ENCODE measurements around the gene PHF2.

The PHF2 gene

DNA sequence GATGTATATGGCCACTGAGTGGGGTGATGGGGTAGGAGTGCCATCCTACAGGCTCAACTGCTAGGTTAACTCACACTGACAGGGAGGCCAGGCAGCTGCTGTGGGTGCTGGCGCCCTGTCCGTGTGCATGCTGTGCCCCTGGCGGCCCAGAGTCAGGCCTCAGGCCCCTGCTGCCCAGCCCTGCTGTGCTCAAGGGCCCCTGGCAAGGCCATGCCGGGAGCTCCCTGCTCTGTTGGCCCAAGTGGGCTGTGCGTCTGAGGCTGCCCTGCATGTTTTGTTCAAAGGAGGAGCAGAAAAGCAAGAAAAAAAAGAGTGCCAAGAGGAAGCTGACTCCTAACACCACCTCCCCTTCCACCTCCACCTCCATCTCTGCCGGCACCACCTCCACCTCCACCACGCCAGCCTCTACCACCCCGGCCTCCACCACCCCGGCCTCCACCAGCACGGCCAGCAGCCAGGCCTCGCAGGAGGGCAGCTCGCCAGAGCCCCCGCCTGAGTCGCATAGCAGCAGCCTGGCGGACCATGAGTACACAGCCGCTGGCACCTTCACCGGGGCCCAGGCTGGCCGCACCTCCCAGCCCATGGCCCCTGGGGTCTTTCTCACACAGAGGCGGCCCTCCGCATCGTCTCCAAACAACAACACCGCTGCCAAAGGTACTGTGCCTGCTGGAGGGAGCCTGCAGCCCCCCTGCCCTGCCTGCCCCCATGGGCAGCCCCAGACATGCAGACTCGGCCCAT, 100.1 kb downstream of the PHF2 start:
- no peaks in the 10 kb centered on the region for H3K27me3 ChIP-seq (ENCODE audit: insufficient read depth, poor library complexity, severe bottlenecking)
- TF ChIP-seq GABPA (IDR thresholded peaks at IDR 0.05; ENCODE audit: low read depth) (no peak), POLR2AphosphoS5 (IDR thresholded peaks at IDR 0.05; ENCODE audit: low read depth) (no peak), SPI1 (IDR thresholded peaks at IDR 0.05; ENCODE audit: borderline replicate concordance, low read depth) (no peak)
- TF ChIP-seq, protein P1, sequence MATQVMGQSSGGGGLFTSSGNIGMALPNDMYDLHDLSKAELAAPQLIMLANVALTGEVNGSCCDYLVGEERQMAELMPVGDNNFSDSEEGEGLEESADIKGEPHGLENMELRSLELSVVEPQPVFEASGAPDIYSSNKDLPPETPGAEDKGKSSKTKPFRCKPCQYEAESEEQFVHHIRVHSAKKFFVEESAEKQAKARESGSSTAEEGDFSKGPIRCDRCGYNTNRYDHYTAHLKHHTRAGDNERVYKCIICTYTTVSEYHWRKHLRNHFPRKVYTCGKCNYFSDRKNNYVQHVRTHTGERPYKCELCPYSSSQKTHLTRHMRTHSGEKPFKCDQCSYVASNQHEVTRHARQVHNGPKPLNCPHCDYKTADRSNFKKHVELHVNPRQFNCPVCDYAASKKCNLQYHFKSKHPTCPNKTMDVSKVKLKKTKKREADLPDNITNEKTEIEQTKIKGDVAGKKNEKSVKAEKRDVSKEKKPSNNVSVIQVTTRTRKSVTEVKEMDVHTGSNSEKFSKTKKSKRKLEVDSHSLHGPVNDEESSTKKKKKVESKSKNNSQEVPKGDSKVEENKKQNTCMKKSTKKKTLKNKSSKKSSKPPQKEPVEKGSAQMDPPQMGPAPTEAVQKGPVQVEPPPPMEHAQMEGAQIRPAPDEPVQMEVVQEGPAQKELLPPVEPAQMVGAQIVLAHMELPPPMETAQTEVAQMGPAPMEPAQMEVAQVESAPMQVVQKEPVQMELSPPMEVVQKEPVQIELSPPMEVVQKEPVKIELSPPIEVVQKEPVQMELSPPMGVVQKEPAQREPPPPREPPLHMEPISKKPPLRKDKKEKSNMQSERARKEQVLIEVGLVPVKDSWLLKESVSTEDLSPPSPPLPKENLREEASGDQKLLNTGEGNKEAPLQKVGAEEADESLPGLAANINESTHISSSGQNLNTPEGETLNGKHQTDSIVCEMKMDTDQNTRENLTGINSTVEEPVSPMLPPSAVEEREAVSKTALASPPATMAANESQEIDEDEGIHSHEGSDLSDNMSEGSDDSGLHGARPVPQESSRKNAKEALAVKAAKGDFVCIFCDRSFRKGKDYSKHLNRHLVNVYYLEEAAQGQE (IDR thresholded peaks at IDR 0.05; ENCODE audit: insufficient replicate concordance, low read depth) = no peak
- TF ChIP-seq, protein P2, sequence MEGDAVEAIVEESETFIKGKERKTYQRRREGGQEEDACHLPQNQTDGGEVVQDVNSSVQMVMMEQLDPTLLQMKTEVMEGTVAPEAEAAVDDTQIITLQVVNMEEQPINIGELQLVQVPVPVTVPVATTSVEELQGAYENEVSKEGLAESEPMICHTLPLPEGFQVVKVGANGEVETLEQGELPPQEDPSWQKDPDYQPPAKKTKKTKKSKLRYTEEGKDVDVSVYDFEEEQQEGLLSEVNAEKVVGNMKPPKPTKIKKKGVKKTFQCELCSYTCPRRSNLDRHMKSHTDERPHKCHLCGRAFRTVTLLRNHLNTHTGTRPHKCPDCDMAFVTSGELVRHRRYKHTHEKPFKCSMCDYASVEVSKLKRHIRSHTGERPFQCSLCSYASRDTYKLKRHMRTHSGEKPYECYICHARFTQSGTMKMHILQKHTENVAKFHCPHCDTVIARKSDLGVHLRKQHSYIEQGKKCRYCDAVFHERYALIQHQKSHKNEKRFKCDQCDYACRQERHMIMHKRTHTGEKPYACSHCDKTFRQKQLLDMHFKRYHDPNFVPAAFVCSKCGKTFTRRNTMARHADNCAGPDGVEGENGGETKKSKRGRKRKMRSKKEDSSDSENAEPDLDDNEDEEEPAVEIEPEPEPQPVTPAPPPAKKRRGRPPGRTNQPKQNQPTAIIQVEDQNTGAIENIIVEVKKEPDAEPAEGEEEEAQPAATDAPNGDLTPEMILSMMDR (IDR thresholded peaks at IDR 0.05; ENCODE audit: insufficient read depth, low read length) = no peak
- no peak for DNase-seq (ENCODE audit: low read depth in 1 of 2, low spot score in 1 of 2)
- no peak overlapping the region for H3K4me3 ChIP-seq (replicated peaks; ENCODE audit: insufficient read depth, low read length)
- no peak overlapping the region for H3K27ac ChIP-seq (replicated peaks)

DNA sequence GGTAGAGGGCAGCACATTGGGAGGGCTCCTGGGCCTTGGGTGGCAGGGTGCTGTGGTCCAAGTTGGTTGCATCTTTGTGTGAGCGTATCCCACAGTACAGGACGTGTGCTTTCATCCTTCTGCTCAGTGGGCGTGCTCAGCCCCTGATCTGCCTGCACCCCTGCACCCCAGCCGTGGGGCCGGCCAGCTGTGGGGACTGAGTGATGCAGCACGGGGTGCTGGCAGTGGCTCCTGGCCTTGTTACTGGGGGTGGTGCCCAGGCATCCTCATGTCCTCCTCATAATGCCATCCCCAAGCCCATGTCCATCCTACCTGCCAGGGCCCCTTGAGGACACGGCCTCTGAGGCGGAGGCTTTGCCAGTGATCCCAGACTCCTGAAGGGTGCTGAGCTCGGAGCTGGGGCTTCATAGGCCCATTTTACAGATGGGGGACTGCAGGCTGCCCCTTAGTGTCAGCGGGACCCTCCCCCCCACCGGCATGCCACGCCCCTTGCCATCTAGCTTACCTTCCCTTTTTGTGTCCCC, 100.7 kb downstream of the PHF2 start:
- H3K27ac ChIP-seq (replicated peaks) = no peak overlapping the region
- no peaks in the 10 kb centered on the region for H3K27me3 ChIP-seq (ENCODE audit: insufficient read depth, poor library complexity, severe bottlenecking)
- TF ChIP-seq GABPA (IDR thresholded peaks at IDR 0.05; ENCODE audit: low read depth) (no peak), SPI1 (IDR thresholded peaks at IDR 0.05; ENCODE audit: borderline replicate concordance, low read depth) (no peak)
- TF ChIP-seq, protein P1 (IDR thresholded peaks at IDR 0.05; ENCODE audit: insufficient replicate concordance, low read depth) = no peak
- H3K4me3 ChIP-seq (replicated peaks; ENCODE audit: insufficient read depth, low read length) = no peak overlapping the region
- DNase-seq (ENCODE audit: low read depth in 1 of 2, low spot score in 1 of 2) = no peak

DNA sequence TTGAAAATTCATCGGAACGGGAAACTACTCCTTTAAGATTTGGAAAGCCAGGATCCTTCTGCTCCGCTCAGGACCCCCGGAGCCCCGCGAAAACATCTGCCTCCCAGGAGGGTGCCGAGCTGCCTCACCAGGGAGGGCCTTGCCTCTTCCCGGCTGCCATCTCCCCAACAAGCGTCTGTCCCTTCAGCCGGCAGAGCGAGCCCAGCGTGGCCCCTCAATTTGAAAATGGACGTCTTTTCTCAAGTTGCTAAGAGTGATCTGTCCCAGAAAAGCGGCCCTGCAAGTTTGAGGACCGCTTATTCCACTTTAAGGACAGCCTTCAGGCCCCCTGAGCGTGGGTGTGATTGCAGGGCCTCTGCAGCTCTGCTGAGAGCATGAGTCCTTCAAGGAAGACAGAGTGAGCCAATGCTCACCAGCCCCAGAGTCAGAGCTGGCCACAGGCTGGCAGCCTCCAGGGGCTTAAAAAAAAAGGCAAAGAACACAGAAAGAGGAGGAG, 101.3 kb downstream of the PHF2 start:
- TF ChIP-seq, protein P1 (IDR thresholded peaks at IDR 0.05; ENCODE audit: insufficient replicate concordance, low read depth) = no peak
- TF ChIP-seq GABPA (IDR thresholded peaks at IDR 0.05; ENCODE audit: low read depth) = no peak
- no peak for TF ChIP-seq POLR2AphosphoS5 (IDR thresholded peaks at IDR 0.05; ENCODE audit: low read depth)
- TF ChIP-seq SPI1 (IDR thresholded peaks at IDR 0.05; ENCODE audit: borderline replicate concordance, low read depth) = no peak
- TF ChIP-seq, protein P2 (IDR thresholded peaks at IDR 0.05; ENCODE audit: insufficient read depth, low read length) = no peak
- Histone ChIP-seq H3K4me3 (replicated peaks; ENCODE audit: insufficient read depth, low read length) (no peak overlapping the region), H3K27me3 (ENCODE audit: insufficient read depth, poor library complexity, severe bottlenecking) (no peaks in the 10 kb centered on the region), H3K27ac (replicated peaks) (no peak overlapping the region)
- no peak for DNase-seq (ENCODE audit: low read depth in 1 of 2, low spot score in 1 of 2)
